GM12872 (cell line): ENCODE data around the gene PSMG2.

Source experiments
- TF ChIP-seq, protein P1 (sequence below): IDR thresholded peaks from 3 replicates; pipeline ENCODE4 v1.5.1; 2011; ENCODE audit warnings: low read depth, mild to moderate bottlenecking, low read length, moderate library complexity; ENCODE audit not compliant: insufficient read depth

The PSMG2 gene

GRCh38 chr18:12699747-12700146 is 3.1 kb upstream of the PSMG2 start:
- TF ChIP-seq, protein P1, sequence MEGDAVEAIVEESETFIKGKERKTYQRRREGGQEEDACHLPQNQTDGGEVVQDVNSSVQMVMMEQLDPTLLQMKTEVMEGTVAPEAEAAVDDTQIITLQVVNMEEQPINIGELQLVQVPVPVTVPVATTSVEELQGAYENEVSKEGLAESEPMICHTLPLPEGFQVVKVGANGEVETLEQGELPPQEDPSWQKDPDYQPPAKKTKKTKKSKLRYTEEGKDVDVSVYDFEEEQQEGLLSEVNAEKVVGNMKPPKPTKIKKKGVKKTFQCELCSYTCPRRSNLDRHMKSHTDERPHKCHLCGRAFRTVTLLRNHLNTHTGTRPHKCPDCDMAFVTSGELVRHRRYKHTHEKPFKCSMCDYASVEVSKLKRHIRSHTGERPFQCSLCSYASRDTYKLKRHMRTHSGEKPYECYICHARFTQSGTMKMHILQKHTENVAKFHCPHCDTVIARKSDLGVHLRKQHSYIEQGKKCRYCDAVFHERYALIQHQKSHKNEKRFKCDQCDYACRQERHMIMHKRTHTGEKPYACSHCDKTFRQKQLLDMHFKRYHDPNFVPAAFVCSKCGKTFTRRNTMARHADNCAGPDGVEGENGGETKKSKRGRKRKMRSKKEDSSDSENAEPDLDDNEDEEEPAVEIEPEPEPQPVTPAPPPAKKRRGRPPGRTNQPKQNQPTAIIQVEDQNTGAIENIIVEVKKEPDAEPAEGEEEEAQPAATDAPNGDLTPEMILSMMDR, result no peak

GRCh38 chr18:12701161-12701560 is 1.7 kb upstream of the PSMG2 start:
- TF ChIP-seq, protein P1, result no peak

DNA sequence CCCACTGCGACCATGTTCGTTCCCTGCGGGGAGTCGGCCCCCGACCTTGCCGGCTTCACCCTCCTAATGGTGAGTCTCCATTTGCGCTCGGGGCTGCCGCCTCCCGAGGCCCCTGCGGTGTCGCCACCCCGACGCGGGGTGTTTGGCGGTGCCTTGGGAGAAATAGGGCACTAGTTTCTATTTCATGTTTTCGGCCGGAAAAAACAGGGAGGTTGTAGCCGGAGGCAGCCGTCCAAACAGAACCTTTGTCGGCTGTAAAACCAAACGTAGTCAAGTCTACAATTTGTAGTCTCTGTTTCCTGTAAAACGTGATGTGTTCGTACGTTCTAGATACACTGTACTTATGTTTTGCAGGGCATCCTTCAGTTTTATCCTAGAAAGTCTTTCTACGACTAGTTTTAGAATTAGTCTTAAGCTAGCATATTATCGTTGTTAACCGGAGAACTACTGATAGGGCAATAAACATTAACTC is 290 bp downstream of the PSMG2 start:
- TF ChIP-seq, protein P1, result no peak

GRCh38 chr18:12703664-12704063 is 822 bp downstream of the PSMG2 start:
- TF ChIP-seq, protein P1, result no peak

DNA sequence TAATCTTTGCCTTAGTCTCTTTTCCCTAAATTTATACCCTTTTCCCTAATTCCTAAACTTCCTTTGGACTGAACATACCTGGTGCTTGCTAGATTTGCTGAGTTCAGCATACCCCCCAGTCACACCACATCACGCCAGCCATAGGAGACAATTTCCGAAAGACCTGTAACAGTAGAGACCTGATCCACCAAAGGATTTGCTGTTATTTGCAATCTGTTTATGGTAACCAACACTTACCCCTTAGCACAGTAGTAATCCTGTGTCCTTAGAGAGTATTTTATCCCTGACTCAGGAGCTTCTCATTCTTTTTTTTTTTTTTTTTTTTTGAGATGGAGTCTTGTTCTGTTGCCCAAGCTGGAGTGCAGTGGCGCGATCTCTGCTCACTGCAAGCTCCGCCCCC is 8.6 kb downstream of the PSMG2 start:
- TF ChIP-seq, protein P1, result no peak

DNA sequence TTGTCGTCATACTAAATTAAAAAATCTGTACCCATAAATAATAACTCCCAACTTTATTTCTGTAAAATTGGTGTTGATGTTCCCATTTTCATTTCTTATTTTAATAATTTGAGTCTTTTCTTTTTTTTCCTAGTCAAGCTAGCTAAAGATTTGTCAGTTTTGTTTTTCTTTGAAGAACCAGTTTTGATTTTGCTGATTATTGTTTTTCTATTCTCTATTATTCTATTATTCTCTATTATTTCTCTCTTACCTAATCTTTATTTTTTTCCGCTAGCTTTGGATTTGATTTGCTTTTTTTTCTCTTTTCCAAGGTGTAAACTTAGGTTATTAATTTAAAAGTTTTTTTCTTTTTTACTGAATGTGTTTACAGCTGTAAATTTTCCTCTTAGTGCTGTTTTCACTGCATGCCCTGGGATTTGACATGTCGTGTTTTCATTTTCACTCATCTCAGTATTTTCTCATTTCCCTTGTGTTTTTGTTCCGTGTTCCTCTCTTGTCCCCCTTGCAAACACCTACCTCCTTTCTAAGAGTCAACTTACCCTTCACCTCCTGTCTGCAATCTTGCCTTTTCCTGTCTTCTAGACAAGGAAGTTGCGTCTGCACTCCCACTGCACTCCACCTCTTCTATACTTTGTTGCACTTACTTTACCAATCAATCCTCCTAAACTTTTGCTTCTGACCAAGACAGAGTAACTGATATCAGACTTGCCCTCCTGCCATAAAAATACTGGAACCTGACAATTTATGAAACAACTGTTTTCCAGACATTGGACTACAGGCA is 18.8 kb downstream of the PSMG2 start:
- TF ChIP-seq, protein P1, result no peak

DNA sequence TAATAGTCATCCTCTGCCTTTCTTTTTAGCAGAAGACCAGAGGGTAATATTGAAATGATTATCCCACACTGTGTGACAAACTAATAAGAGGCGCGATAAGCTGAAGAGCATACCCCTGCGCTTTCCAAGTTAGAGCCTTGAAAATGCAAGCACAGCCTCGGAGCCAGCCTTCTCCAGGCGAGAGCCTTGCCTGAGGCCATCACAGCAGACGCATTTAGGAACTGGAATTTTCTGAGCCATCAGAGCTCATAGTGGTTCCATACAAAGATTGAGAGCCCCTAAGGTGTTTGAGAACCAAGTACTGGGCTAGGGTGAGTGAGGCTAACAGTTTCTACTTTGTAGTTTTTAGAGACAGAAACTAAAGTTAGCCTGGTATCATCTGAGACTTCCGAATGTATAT is 19.9 kb downstream of the PSMG2 start:
- TF ChIP-seq, protein P1, result no peak
